Measurements from ENCODE around the gene TFEC.

The TFEC gene

GRCh38 chr7:115997221-115997620 is 33.3 kb downstream of the TFEC start:
- POLR2A ChIA-PET, result no interaction called here
- no peak for DNase-seq (ENCODE audit: extremely low spot score)
- TF ChIP-seq, protein P1, sequence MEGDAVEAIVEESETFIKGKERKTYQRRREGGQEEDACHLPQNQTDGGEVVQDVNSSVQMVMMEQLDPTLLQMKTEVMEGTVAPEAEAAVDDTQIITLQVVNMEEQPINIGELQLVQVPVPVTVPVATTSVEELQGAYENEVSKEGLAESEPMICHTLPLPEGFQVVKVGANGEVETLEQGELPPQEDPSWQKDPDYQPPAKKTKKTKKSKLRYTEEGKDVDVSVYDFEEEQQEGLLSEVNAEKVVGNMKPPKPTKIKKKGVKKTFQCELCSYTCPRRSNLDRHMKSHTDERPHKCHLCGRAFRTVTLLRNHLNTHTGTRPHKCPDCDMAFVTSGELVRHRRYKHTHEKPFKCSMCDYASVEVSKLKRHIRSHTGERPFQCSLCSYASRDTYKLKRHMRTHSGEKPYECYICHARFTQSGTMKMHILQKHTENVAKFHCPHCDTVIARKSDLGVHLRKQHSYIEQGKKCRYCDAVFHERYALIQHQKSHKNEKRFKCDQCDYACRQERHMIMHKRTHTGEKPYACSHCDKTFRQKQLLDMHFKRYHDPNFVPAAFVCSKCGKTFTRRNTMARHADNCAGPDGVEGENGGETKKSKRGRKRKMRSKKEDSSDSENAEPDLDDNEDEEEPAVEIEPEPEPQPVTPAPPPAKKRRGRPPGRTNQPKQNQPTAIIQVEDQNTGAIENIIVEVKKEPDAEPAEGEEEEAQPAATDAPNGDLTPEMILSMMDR (IDR thresholded peaks at IDR 0.05; ENCODE audit: control extremely low read depth, extremely low read depth, low read depth, missing control alignments), result no peak
- CTCF ChIA-PET, result interaction anchor here (0.8 to 1.5 kb wide), 2 partner anchors 12 to 30 kb away, joined by 3 to 4 read pairs; no protein-coding TSS in a partner anchor

- TF ChIP-seq, protein P1 (IDR thresholded peaks at IDR 0.05; ENCODE audit: control extremely low read depth, extremely low read depth, low read depth, missing control alignments), result no peak
- ChIA-PET POLR2A (no interaction called here), CTCF (interaction anchor here (1.1 to 1.5 kb wide), 3 partner anchors 10 to 30 kb away, joined by 4 to 6 read pairs (median 4); no protein-coding TSS in a partner anchor)
- no peak for DNase-seq (ENCODE audit: extremely low spot score)
Observed at GRCh38 chr7:115995701-115996100, 34.9 kb downstream of the TFEC start.

DNA sequence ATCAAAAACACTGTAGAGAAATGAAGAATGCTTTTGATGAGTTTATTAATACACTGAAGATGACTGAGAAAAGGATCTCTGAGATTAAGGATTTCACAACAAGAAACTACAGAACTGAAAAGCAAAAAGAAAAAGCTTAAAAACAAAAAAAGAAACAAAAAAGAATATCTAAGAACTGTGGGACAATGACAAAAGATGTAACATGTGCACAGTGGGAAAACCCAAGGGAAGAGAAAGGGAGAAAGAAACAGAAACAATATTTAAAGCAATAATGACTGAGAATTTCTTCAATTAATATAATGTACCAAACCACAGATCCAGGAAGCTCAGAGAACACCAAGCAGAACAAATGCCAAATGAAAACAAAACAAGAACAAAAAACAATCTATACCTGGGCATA is 42.2 kb downstream of the TFEC start:
- no peak for DNase-seq (ENCODE audit: extremely low spot score)
- CTCF ChIA-PET, result no interaction called here
- POLR2A ChIA-PET, result no interaction called here

DNA sequence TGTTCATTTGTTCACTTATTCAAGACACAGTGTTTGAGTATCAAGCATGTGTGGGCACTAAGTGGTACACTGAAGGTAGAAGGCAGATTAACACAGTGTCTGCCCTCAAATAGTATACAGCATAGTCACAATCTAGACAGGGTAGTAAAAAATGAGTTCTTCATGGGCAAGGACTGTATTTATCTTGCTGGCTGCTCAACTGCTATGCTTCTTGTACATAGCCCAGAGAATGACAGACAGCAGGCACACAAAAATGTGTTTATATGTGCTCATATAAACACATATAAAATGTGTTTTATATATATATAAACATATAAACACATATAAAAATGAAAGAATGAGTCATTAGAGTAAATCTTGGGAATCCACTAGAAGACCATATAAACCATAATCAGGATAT is 43.1 kb downstream of the TFEC start:
- TF ChIP-seq, protein P1 (IDR thresholded peaks at IDR 0.05; ENCODE audit: control extremely low read depth, extremely low read depth, low read depth, missing control alignments), result no peak
- CTCF ChIA-PET, result no interaction called here
- DNase-seq (ENCODE audit: extremely low spot score), result no peak
- POLR2A ChIA-PET, result no interaction called here

More for the DNA sequence above, 42.2 kb downstream of the TFEC start:
- TF ChIP-seq, protein P1 (IDR thresholded peaks at IDR 0.05; ENCODE audit: control extremely low read depth, extremely low read depth, low read depth, missing control alignments), result no peak

DNA sequence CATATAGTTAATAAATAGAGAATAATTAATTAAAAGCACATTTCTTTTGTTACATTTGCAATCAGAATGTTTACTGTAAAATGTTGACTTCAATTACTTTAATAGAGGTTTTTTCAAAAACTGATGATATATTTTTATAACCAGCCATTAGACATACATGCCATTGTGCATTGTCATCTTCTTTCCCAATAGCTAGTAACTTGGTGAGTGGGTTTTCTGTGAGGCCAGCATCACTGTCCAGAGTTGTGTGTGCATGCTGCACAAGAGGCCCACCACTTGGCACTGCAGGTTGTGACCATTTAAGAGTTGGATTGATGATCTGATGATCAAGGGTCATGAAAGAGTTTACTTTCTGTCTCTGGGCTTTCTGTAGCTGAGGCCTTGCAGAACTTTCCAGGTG is 46.5 kb downstream of the TFEC start:
- TF ChIP-seq, protein P1 (IDR thresholded peaks at IDR 0.05; ENCODE audit: control extremely low read depth, extremely low read depth, low read depth, missing control alignments), result no peak
- DNase-seq (ENCODE audit: extremely low spot score), result no peak
- ChIA-PET POLR2A (no interaction called here), CTCF (no interaction called here)

- POLR2A ChIA-PET, result no interaction called here
- CTCF ChIA-PET, result no interaction called here
- TF ChIP-seq, protein P1 (IDR thresholded peaks at IDR 0.05; ENCODE audit: control extremely low read depth, extremely low read depth, low read depth, missing control alignments), result no peak
- DNase-seq (ENCODE audit: extremely low spot score), result no peak
Observed at GRCh38 chr7:115980159-115980558, 50.4 kb downstream of the TFEC start.

GRCh38 chr7:115976651-115977050 is 53.9 kb downstream of the TFEC start:
- ChIA-PET CTCF (no interaction called here), POLR2A (no interaction called here)
- TF ChIP-seq, protein P1 (IDR thresholded peaks at IDR 0.05; ENCODE audit: control extremely low read depth, extremely low read depth, low read depth, missing control alignments), result no peak
- no peak for DNase-seq (ENCODE audit: extremely low spot score)

Data from GM10248 (cell line).